ENCODE measurements around the gene KIAA1217. TPM values are rescaled to one million over a fixed set of nuclear protein-coding genes. Genes with fewer than 3 reads are reported as not detected.

The KIAA1217 gene
- total and polyA plus RNA-seq, 3 experiments from 2014 or later, result 0.20 TPM; not detected in 2

DNA sequence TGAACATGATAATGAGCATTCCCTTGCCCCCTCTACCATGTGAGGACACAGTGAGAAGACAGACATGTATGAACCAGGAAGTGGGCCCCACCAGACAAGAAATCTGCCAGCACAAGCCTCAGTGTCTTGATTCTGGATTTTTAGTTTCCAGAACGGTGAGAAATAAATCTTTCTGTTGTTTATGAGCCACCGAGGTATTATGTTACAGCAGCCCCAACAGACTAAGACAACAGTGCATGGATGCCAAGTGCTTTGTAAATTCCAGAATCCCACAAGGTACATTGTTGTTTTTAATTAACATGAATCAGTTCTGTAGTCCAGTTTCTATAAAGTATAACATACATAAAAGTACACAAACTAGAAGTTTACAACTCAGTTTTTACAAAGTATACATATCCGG lies 352.5 kb downstream of the KIAA1217 start:
- ChIA-PET POLR2A (no interaction called here), CTCF (no interaction called here)
- H3K4me3 ChIP-seq (ENCODE audit: low read length), result no peak overlapping the region
- H3K9me3 Mint-ChIP-seq, result no peaks in the 10 kb centered on the region
- H3K4me3 Mint-ChIP-seq, result no peak overlapping the region
- H3K27me3 Mint-ChIP-seq, result peaks cover 2 to 10% of the 10 kb centered on the region in 2 donors
- H3K27ac Mint-ChIP-seq, result no peak overlapping the region
- no peaks in the 10 kb centered on the region for H3K27me3 ChIP-seq (ENCODE audit: insufficient read depth, low read length, poor library complexity, severe bottlenecking)
- no peaks in the 10 kb centered on the region for H3K9me3 ChIP-seq (ENCODE audit: low read length)
- no peaks in the 10 kb centered on the region for H3K36me3 ChIP-seq (ENCODE audit: insufficient read depth, low read length)
- no peaks in the 10 kb centered on the region for H3K4me1 ChIP-seq (ENCODE audit: insufficient read depth, low read length)
- no peak overlapping the region for H3K27ac ChIP-seq (ENCODE audit: low read depth, low read length)
- H3K36me3 Mint-ChIP-seq, result no peaks in the 10 kb centered on the region
- no peak for DNase-seq
- H3K4me1 Mint-ChIP-seq, result peaks cover 3 to 5% (median 3%) of the 10 kb centered on the region in 3 donors

DNA sequence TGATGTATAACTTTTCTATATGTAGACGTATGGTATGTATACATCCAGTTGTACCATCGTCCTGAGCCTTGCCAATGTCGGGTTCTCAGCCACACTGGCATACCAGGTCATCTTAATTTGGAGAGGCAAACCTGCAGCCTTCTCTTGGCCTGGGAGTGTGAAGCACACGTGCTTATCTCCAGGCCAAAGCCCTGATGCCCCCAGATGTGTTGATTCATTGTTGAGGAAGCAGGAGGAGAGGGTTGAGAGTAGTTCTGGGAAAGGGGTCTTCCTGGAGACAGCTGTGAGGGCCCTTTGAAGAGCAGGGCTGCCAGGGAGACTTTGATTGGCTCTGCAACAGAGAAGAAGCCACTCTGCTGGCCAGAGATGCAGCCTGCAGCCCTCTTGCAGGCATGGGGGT lies 359.1 kb downstream of the KIAA1217 start:
- H3K27ac Mint-ChIP-seq, result peak overlapping the region in 1 of 8 donors; percentile 26
- CTCF ChIA-PET, result no interaction called here
- H3K4me3 ChIP-seq (ENCODE audit: low read length), result no peak overlapping the region

DNA sequence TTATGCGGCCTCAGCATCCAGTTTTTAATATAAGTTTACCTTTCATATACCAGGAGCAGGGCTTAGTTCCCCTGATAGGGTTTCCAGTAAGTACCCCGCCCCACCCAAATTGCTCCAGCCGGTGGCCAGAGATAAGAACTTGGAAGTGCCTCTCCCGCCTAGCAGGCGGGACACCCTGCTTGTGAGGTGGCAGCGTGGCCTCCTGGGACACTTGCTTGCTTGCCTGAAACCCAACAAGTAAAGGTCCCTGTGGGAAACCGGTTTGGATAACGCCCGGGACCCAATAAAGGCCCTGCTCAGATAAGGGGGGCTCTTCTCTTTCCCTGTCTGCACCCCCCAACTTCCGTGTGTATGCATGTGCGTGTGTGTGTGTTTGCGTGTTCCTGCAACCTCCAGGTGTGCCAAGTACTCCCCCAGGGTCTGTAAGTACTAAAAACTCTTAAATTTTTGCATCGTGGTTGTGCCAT lies 360.4 kb downstream of the KIAA1217 start:
- no peak for DNase-seq
- peak overlapping the region in 1 of 8 donors; percentile 59 for H3K27ac Mint-ChIP-seq
- no peak overlapping the region for H3K4me3 Mint-ChIP-seq
- no peaks in the 10 kb centered on the region for H3K4me1 ChIP-seq (ENCODE audit: insufficient read depth, low read length)
- no peaks in the 10 kb centered on the region for H3K27me3 ChIP-seq (ENCODE audit: insufficient read depth, low read length, poor library complexity, severe bottlenecking)
- CTCF ChIA-PET, result no interaction called here
- H3K4me3 ChIP-seq (ENCODE audit: low read length), result no peak overlapping the region
- H3K27me3 Mint-ChIP-seq, result peaks cover 16 to 55% of the 10 kb centered on the region in 2 donors
- POLR2A ChIA-PET, result no interaction called here
- H3K9me3 ChIP-seq (ENCODE audit: low read length), result no peaks in the 10 kb centered on the region
- H3K36me3 Mint-ChIP-seq, result peaks cover 0 to 3% (median 0%) of the 10 kb centered on the region in 3 donors
- no peaks in the 10 kb centered on the region for H3K9me3 Mint-ChIP-seq
- no peaks in the 10 kb centered on the region for H3K36me3 ChIP-seq (ENCODE audit: insufficient read depth, low read length)
- no peaks in the 10 kb centered on the region for H3K4me1 Mint-ChIP-seq
- peak overlapping the region; percentile 67 for H3K27ac ChIP-seq (ENCODE audit: low read depth, low read length)

More for the DNA sequence above, 359.1 kb downstream of the KIAA1217 start:
- Histone ChIP-seq H3K36me3 (ENCODE audit: insufficient read depth, low read length) (no peaks in the 10 kb centered on the region), H3K27ac (ENCODE audit: low read depth, low read length) (no peak overlapping the region), H3K9me3 (ENCODE audit: low read length) (no peaks in the 10 kb centered on the region), H3K4me1 (ENCODE audit: insufficient read depth, low read length) (no peaks in the 10 kb centered on the region), H3K27me3 (ENCODE audit: insufficient read depth, low read length, poor library complexity, severe bottlenecking) (no peaks in the 10 kb centered on the region)
- peaks cover 0 to 3% (median 0%) of the 10 kb centered on the region in 3 donors for H3K36me3 Mint-ChIP-seq
- no peaks in the 10 kb centered on the region for H3K4me1 Mint-ChIP-seq
- peaks cover 14 to 47% of the 10 kb centered on the region in 2 donors for H3K27me3 Mint-ChIP-seq
- POLR2A ChIA-PET, result no interaction called here
- no peak overlapping the region for H3K4me3 Mint-ChIP-seq
- H3K9me3 Mint-ChIP-seq, result no peaks in the 10 kb centered on the region
- DNase-seq, result no peak

DNA sequence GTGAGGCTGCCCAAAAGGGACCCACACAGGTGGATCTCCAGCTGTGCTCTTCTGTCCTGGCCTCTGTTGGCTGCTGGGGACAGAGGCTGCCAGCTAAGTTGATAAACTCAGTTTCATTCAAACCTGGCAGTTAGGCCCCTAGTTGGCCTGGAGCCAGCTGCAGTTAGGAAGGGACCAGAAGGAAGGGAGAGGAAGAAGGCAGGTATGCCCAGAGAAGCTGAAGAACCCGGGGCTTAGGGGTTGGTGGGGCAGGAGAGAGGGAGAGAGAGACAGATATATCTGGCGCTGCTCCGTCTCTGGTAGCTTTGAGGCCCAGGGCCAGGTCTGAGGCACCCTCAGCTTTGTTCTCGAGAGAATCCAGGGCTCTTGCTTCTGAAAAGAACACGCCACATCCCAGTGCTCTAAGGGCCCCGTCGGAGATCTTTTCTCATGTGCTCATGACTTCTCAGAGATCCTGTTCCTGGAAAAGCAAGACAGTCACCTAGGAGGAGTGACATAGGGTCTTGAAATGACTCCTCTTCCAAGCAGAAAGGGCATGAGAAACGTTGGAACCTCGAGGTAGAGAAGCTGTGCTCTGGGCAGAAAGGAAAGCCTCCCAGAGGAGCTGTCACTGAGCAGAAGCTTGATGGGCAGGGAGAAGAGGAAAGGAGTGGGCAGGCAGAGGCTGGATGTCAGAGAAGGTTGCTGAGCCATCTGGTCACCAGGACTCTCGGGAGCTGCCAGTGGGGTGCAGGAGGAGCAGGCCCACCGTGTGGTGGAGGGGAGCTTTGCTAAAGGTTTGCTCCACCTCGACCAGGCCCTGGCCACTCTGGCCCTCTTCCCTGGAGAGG lies 361.1 kb downstream of the KIAA1217 start:
- H3K27ac ChIP-seq (ENCODE audit: low read depth, low read length), result peak overlapping the region; percentile 67
- CTCF ChIA-PET, result no interaction called here

DNA sequence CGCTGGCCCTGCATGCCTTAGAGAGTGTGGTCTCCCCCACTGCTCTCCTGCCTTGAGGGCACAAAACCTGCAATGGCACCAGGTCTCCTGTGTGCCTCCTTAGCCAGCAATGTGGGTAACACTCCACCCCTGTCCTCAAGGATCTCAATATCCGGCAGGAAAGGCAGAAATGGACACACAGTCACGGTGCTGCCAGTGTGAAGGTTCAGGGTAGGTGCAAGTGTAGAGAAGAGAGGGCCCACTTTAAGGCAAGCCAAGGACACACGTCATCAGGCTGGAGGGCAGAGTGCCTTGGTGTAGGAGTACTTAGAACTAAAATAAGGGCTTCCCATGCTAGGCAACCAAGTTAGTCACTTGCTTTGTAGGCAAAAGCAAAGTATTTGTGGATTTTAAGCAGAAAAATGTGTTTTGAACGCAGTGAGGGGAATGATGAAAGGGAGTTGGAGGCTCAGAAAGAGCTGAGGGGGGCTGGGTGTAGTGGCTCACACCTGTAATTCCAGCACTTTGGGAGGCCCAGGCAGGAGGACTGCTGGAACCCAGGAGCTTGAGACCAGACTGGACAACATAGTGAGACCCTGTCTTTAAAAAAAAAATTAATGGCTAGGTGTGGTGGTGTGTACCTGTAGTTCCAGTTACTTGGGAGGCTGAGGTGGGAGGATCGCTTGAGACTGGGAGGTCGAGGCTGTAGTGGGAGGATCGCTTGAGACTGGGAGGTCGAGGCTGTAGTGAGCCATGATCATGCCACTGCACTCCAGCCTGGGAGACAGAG lies 361.9 kb downstream of the KIAA1217 start:
- Mint-ChIP-seq H3K4me3 (no peak overlapping the region), H3K9me3 (no peaks in the 10 kb centered on the region), H3K36me3 (peaks cover 0 to 3% (median 0%) of the 10 kb centered on the region in 3 donors), H3K4me1 (peaks cover 0 to 9% (median 4%) of the 10 kb centered on the region in 3 donors), H3K27ac (no peak overlapping the region), H3K27me3 (peaks cover 20 to 58% of the 10 kb centered on the region in 2 donors)
- H3K27me3 ChIP-seq (ENCODE audit: insufficient read depth, low read length, poor library complexity, severe bottlenecking), result no peaks in the 10 kb centered on the region
- ChIA-PET POLR2A (no interaction called here), CTCF (no interaction called here)
- H3K4me1 ChIP-seq (ENCODE audit: insufficient read depth, low read length), result no peaks in the 10 kb centered on the region
- H3K27ac ChIP-seq (ENCODE audit: low read depth, low read length), result peak overlapping the region; percentile 67
- no peaks in the 10 kb centered on the region for H3K9me3 ChIP-seq (ENCODE audit: low read length)
- DNase-seq, result no peak
- no peak overlapping the region for H3K4me3 ChIP-seq (ENCODE audit: low read length)
- no peaks in the 10 kb centered on the region for H3K36me3 ChIP-seq (ENCODE audit: insufficient read depth, low read length)

More for the DNA sequence above, 361.1 kb downstream of the KIAA1217 start:
- DNase-seq, result no peak
- Mint-ChIP-seq H3K4me1 (peaks cover 0 to 1% (median 0%) of the 10 kb centered on the region in 3 donors), H3K36me3 (peaks cover 0 to 3% (median 0%) of the 10 kb centered on the region in 3 donors), H3K9me3 (no peaks in the 10 kb centered on the region), H3K27me3 (peaks cover 20 to 55% of the 10 kb centered on the region in 2 donors), H3K27ac (peak overlapping the region in 1 of 8 donors; percentile 59), H3K4me3 (no peak overlapping the region)
- H3K9me3 ChIP-seq (ENCODE audit: low read length), result no peaks in the 10 kb centered on the region
- no peaks in the 10 kb centered on the region for H3K4me1 ChIP-seq (ENCODE audit: insufficient read depth, low read length)
- H3K4me3 ChIP-seq (ENCODE audit: low read length), result no peak overlapping the region
- H3K36me3 ChIP-seq (ENCODE audit: insufficient read depth, low read length), result no peaks in the 10 kb centered on the region
- H3K27me3 ChIP-seq (ENCODE audit: insufficient read depth, low read length, poor library complexity, severe bottlenecking), result no peaks in the 10 kb centered on the region
- POLR2A ChIA-PET, result no interaction called here

DNA sequence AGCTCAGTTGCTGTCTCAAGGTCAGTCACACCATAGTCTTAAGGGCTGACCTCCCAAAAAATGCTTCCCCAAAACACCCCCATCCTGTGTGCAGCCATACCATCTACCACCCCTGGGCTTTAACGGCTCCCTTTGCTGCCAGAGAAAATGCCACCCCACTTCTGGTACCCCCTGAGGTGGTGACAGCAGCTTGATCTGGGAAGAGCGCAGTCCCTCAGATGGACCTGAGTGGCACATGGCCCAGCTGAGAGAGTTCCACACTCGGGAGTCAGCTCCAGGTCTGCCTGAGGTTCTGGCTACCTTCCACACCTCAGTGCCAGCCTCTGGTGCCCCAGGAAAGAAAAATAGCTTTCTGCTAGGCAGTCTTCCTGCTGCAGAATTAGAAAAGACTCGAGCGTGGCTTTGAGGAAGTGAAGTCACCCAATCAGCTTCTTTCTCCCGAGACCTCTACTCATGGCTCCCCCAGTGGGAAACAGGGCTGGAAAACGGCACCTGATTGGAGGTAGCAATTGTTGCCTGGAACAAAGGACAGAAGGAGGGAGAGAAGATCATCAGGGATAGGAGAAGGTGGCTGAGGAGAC lies 363.0 kb downstream of the KIAA1217 start:
- H3K36me3 Mint-ChIP-seq, result peaks cover 0 to 3% (median 0%) of the 10 kb centered on the region in 3 donors
- no peak overlapping the region for H3K27ac Mint-ChIP-seq
- no peak overlapping the region for H3K4me3 Mint-ChIP-seq
- POLR2A ChIA-PET, result no interaction called here
- Histone ChIP-seq H3K36me3 (ENCODE audit: insufficient read depth, low read length) (no peaks in the 10 kb centered on the region), H3K4me3 (ENCODE audit: low read length) (no peak overlapping the region), H3K4me1 (ENCODE audit: insufficient read depth, low read length) (no peaks in the 10 kb centered on the region), H3K9me3 (ENCODE audit: low read length) (no peaks in the 10 kb centered on the region), H3K27me3 (ENCODE audit: insufficient read depth, low read length, poor library complexity, severe bottlenecking) (no peaks in the 10 kb centered on the region), H3K27ac (ENCODE audit: low read depth, low read length) (no peak overlapping the region)
- H3K4me1 Mint-ChIP-seq, result peaks cover 0 to 9% (median 4%) of the 10 kb centered on the region in 3 donors
- no peak for DNase-seq
- peaks cover 22 to 59% of the 10 kb centered on the region in 2 donors for H3K27me3 Mint-ChIP-seq
- no peaks in the 10 kb centered on the region for H3K9me3 Mint-ChIP-seq
- CTCF ChIA-PET, result no interaction called here

DNA sequence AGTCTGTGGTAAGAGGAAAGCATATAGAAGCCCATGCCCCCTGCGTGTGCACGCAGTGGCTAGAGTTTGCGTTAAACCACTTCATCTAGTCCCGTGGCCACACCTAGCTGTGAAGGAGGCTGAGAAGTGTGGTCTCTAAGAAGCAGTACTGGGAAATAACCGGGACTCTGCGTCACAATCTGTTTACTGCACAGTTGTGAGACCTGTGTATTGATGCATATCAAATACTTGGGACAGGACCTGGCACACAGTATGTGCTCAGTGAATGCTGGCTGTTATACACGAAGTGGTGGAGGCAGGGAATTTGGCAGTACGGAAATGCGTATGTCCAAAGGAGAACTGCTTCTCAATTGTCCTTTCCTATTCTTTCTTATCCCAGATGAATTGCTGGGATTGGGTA lies 365.2 kb downstream of the KIAA1217 start:
- Histone ChIP-seq H3K4me1 (ENCODE audit: insufficient read depth, low read length) (no peaks in the 10 kb centered on the region), H3K27me3 (ENCODE audit: insufficient read depth, low read length, poor library complexity, severe bottlenecking) (no peaks in the 10 kb centered on the region), H3K9me3 (ENCODE audit: low read length) (no peaks in the 10 kb centered on the region), H3K36me3 (ENCODE audit: insufficient read depth, low read length) (no peaks in the 10 kb centered on the region), H3K4me3 (ENCODE audit: low read length) (no peak overlapping the region), H3K27ac (ENCODE audit: low read depth, low read length) (no peak overlapping the region)
- no peaks in the 10 kb centered on the region for H3K9me3 Mint-ChIP-seq
- POLR2A ChIA-PET, result no interaction called here
- peaks cover 0 to 9% (median 4%) of the 10 kb centered on the region in 3 donors for H3K4me1 Mint-ChIP-seq
- H3K4me3 Mint-ChIP-seq, result no peak overlapping the region
- peaks cover 22 to 44% of the 10 kb centered on the region in 2 donors for H3K27me3 Mint-ChIP-seq
- H3K36me3 Mint-ChIP-seq, result peaks cover 0 to 3% (median 0%) of the 10 kb centered on the region in 3 donors
- no peak overlapping the region for H3K27ac Mint-ChIP-seq
- CTCF ChIA-PET, result no interaction called here
- DNase-seq, result no peak
